Left colon (tissue), 2 donors: ENCODE results near the gene PLIN3. TPM values are rescaled to one million over a fixed set of nuclear protein-coding genes. Genes with fewer than 3 reads are reported as not detected.
A peak's percentile ranks its signal among the peaks of the same experiment; 100 is the strongest.
"Not testable (repeated sequence)": the region's sequence is repeated elsewhere in the genome, so short reads cannot be mapped to it uniquely, and the experiment has no call there.

Source experiments
- ATAC-seq: fragments of 200-7000 bp; cut with Tn5 transposase; one replicate; pipeline ENCODE4 v1.9.1; 2020; ENCODE audit warnings: mild to moderate bottlenecking, moderate library complexity
- DNase-seq, 2 donors: peaks; one replicate each; pipeline ENCODE4 v3.0.0-alpha.2; 2020
- intact Hi-C, 2 donors: fragments of 100-400 bp; cut with DNase I in 1 of 2; cut with micrococcal nuclease in 1 of 2; formaldehyde crosslinking; loops; one replicate each; pipeline versions ENCODE4 v1.11.2 to v1.14.0; 2022; cut with DNase I, micrococcal nuclease
- total RNA-seq, 2 donors: library from RNA; stranded (reverse); fragmentation: NEBNext Ultra II Directional; extraction: Animal tissue kit (Norgen Biotek cat#: 25700); gene quantifications; one replicate each; pipeline ENCODE4 v1.2.1, GENCODE V29; 2021
- donor health status: DM: no; HTN: no; CAD: no.
- donor health status: DM: yes; HTN: yes; CAD: no.

Gene PLIN3
- total RNA-seq, 2 donors from 2014 or later = 121 to 152 TPM

GRCh38 chr19:4794971-4795370 is 72.5 kb downstream of the PLIN3 start:
- no peak for ATAC-seq
- intact Hi-C loops = no loop called here
- DNase-seq = no peak

GRCh38 chr19:4793278-4793677 is 74.2 kb downstream of the PLIN3 start:
- DNase-seq, ATAC-seq, intact Hi-C loops: not testable (repeated sequence)

DNA sequence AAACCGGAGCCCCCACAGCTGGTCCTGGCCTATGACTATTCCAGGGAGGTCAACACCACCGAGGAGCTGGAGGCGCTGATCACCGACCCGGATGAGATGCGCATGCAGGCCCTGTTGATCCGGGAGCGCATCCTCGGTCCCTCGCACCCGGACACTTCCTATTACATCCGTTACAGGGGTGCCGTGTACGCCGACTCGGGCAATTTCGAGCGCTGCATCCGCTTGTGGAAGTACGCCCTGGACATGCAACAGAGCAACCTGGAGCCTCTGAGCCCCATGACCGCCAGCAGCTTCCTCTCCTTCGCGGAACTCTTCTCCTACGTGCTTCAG is 74.6 kb downstream of the PLIN3 start:
- DNase-seq, intact Hi-C loops, ATAC-seq: not testable (repeated sequence)

GRCh38 chr19:4792019-4792865 is 75.2 kb downstream of the PLIN3 start:
- peak; percentile 14 for ATAC-seq
- DNase-seq, intact Hi-C loops: not testable (repeated sequence)

- ATAC-seq = peak; percentile 95
- DNase-seq = peak; percentile 98 to 100
- intact Hi-C loops = no loop called here
Observed at GRCh38 chr19:4791183-4792018, 76.1 kb downstream of the PLIN3 start, which contains the start of gene FEM1A. FEM1A (plus strand) TSS chr19:4791734; CDS start chr19:4791855, 121 bp downstream.

Other genes with a start within 250 kb of the PLIN3 start
- gene TNFAIP8L1, start 228.2 kb downstream of the PLIN3 start, total RNA-seq = 1 to 10 TPM; 9.0 to 9.4 TPM
- gene MYDGF, start 197.3 kb downstream of the PLIN3 start, total RNA-seq = 10 to 100 TPM; 75.5 to 96.0 TPM
- gene DPP9, start 143.8 kb downstream of the PLIN3 start, total RNA-seq = 10 to 100 TPM; 59.9 to 72.8 TPM
- 10 to 100 TPM; 10.9 to 11.2 TPM for gene FEM1A, start 75.9 kb downstream of the PLIN3 start, total RNA-seq
- 10 to 100 TPM; 22.4 to 40.5 TPM for gene TICAM1, start 36.0 kb downstream of the PLIN3 start, total RNA-seq
- gene ARRDC5, start 35.2 kb upstream of the PLIN3 start, total RNA-seq = under 1 TPM; 0.21 to 0.42 TPM
- 10 to 100 TPM in 1 of 2 donors, 1 to 10 TPM in 1; 4.2 to 10.0 TPM for gene UHRF1, start 41.8 kb upstream of the PLIN3 start, total RNA-seq
- gene KDM4B, start 101.4 kb upstream of the PLIN3 start, total RNA-seq = 10 to 100 TPM; 43.9 to 46.2 TPM